GM18867 (cell line): Measurements from ENCODE around the gene CCT8L2.
"Not testable (repeated sequence)": the region's sequence is repeated elsewhere in the genome, so short reads cannot be mapped to it uniquely, and the experiment has no call there.

Experiments
- ATAC-seq: cut with Tn5 transposase; IDR thresholded peaks from one replicate; pipeline ENCODE4 v1.9.1; 2021; ENCODE audit warnings: mild to moderate bottlenecking, moderate library complexity; ENCODE audit not compliant: unreplicated experiment

The CCT8L2 gene, protein sequence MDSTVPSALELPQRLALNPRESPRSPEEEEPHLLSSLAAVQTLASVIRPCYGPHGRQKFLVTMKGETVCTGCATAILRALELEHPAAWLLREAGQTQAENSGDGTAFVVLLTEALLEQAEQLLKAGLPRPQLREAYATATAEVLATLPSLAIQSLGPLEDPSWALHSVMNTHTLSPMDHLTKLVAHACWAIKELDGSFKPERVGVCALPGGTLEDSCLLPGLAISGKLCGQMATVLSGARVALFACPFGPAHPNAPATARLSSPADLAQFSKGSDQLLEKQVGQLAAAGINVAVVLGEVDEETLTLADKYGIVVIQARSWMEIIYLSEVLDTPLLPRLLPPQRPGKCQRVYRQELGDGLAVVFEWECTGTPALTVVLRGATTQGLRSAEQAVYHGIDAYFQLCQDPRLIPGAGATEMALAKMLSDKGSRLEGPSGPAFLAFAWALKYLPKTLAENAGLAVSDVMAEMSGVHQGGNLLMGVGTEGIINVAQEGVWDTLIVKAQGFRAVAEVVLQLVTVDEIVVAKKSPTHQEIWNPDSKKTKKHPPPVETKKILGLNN

DNA sequence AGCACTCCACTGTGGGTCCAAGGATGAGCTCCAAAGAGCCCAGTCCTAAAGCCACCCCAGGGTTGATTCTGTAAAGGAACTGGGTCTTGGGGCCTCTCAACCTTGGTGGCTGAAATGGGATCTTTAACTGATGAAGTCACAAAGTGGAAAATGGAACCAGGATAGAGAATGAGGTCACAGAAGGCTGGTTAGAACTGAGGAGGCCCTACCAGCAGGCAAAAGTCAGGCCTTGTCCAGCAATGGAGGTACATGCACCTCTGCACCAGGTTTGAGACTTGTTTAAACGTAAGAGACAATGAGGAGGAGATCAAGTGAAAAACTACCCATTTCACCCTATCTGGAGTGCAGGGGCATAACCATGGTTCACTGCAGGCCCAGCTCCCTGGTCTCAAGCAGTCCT, at the start of gene CCT8L2:
CCT8L2 (minus strand) TSS at position 101 of the 400 bp plus-strand sequence. CDS start 260 bp downstream, outside the sequence.
- not testable (repeated sequence) for ATAC-seq

DNA sequence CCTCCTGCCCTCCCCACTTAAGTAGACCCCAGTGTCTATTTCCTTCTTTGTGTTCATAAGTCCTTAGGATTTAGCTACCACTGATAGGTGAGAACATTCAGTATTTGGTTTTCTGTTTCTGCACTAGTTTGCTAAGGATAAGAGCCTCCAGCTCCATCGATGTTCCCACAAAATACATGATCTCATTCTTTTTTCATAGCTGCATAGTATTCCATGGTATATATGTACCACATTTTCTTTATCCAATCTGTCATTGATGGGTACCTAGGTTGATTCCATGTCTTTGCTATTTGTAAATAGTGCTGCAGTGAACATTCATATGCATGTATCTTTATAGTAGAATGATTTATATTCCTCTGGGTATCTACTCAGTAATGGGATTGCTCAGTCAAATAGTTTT, 42.8 kb upstream of the CCT8L2 start:
- ATAC-seq: not testable (repeated sequence)

DNA sequence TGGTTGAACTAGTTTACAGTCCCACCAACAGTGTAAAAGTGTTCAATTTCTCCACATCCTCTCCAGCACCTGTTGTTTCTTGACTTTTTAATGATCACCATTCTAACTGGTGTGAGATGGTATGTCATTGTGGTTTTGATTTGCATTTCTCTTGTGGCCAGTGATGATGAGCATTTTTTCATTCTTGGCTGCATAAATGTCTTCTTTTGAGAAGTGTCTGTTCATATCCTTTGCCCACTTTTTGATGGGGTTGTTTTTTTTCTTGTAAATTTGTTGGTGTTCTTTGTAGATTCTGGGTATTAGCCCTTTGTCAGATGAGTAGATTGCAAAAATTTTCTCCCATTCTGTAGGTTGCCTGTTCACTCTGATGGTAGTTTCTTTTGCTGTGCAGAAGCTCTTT, 41.5 kb upstream of the CCT8L2 start:
- ATAC-seq: not testable (repeated sequence)

DNA sequence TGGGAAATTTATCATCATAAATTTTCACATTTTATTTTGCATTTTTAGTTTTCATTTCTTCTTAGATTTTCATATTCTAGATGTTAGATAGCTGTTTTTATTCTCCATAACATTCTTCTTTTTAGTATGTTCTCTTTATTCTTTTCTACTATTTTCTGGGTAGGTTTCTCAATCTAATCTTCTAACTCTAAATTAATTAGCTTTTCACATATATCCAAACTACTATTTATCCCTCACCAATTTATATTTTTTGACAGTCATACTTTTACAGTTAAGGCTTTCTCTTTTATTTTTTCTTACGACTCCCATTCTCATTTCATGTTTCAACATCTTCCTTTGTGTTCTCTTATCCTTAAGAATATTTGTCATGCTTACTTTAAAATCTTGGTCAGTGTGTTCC, 35.9 kb upstream of the CCT8L2 start:
- not testable (repeated sequence) for ATAC-seq

DNA sequence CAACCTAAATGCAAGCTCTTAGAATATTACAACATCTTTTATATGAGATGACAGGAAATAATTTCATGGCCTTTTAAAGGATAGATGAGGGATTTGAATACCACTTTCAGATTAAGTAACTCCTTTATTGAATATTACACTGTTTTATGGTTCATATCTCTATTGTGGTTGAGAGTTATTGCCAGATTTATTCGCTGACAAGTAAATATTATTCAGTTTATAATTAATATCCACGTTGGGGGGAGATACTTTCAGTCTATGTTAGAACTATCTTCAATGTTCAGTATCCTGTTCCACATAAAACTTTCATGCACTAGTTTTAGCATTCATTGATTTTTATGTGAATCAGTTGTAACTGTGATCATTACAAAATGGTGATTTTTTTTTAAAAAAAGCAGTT, 32.4 kb upstream of the CCT8L2 start:
- ATAC-seq: not testable (repeated sequence)

DNA sequence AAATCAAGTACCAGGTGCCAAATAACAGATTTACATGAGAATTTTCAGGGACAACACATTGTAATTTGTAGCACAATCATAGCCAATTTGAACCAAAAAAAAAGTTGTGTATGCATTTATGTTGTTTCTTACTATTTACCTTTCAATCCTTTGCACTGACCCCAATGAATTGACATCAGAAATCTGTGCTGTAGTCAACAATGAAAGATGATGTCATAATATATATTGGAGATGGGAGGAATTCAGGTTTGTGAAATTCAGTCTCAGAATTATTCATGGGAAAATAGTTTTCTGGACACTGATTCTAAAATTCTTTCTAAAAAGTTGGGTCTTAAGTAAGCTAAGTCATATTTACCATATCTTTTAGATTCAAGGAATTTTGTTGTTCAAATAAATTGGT, 31.0 kb upstream of the CCT8L2 start:
- not testable (repeated sequence) for ATAC-seq

DNA sequence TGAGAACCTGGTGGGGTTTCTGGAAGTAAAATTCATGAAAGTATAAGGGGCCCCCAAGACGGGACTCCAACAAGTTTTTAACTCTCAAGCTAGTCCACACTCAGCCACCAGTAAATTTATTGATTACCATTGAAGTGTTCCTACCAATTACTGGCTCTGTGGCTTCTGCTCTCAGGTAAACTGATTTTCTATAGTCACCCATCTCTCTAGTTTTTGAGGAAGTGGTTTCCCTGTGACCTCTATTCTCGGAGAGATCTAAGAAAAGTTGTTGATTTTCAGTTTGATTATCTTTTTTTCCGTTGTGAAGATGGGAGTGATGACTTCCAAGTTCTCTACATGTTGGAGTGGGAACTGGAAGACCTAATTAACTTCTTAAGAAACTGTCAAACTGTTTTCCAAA, 24.9 kb upstream of the CCT8L2 start:
- ATAC-seq: not testable (repeated sequence)

DNA sequence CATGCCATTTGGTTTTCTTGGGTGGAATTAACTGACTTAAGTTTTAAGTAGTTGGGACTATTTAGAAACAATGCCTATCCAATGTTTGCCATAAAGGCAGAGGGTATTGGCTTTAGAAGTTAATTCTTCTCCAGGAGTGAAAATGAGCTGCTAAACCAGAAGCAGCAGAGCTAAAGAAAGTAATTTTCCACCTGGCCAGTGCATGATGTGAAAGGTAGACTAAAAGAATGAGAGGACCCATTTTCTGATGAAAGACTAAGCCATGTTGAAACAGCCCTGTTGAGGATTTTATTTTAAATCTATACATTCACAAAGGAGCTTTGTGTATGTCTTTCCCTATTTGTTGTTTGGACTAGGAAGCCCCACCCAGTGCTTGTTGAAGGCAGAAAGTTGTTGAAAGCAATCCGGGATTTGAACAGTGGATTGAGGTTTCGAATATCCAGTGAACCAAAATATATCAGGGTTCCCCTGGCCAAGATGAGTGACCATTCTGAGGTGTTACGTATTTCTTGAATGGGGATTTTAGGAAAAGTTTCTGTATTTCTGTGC, 23.9 kb upstream of the CCT8L2 start:
- not testable (repeated sequence) for ATAC-seq

DNA sequence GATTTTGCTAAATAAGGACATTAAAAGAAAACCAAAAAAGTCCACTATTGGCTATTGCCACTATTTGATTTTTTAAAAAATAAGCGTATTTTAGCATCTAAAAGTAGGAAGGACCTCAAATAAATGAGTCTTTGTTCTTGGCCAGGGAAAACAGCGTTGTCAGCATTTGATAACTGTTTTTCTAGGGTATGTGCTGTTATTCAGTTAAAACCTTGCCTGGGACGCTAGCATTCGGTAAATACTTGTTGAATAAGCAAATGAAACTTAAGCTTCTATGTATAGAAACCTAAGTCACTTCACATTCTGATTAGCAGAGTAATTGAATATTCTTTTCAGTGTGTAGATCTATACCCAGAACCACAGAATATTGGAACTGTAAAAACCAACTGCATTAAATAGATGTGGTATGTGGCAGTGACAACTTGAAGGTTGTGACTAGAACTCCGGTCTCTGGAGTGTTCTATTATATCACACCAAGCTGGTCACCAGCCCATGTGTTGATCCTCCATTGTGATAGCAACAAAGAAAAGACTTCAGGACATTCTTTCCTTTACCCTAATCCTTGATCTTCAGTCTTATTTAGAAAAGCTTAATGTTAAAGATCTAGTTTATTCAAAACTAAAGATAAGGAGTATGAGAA, 23.1 kb upstream of the CCT8L2 start:
- not testable (repeated sequence) for ATAC-seq

DNA sequence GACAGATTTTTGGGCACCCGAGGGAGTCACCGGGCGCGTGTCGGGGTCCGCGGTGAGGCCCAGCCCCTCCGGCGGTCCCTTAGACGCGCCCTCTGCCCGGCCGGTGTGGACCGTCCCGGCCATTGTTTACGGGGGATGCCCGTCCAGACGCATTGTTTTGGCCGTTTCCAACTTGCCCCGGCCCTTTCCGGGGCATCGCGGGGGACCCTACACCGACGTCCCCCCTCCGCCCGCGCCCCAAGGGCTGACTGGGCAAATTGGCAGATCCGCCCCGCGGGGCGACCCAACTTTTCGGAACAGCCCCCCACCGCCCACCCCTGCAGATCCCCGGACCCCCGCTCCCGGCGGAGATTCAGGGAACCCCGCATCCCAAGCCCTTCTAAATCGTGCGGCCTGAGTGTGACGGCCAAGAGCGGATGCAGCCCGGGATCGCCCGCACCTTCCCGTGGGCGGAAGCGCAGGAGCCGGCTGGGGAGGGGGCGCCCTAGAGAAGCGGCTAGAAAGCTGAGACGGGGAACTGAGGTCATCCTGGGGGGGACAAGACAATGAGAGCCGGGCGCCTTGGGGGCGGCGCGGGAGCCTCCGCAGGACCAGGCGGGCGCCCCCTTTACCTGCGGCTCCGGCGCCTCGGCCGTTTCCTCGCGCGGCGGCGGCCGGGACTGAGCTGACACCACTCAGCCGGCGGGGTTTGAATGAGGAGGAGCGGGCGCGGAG, 17.1 kb upstream of the CCT8L2 start:
- no peak for ATAC-seq

DNA sequence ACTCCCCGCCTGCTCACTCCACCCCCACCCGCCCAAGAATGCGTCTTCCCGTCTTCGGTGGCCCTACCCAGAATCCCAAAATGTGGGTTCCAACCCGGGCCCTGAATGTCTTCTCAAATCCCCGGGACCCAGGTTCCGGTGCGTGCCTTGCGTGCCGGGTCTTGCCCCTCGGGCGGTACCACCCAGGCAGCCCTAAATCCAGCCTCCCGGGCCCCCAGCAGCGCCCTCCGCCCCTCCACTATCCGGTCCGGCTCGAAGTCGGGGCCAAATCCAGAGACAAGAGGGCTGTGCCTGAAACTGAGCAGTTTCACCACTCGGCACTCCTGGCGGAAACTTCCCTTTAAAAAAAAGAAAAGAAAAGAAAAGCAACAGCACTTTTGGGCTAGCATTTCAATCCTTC, 16.3 kb upstream of the CCT8L2 start:
- no peak for ATAC-seq

DNA sequence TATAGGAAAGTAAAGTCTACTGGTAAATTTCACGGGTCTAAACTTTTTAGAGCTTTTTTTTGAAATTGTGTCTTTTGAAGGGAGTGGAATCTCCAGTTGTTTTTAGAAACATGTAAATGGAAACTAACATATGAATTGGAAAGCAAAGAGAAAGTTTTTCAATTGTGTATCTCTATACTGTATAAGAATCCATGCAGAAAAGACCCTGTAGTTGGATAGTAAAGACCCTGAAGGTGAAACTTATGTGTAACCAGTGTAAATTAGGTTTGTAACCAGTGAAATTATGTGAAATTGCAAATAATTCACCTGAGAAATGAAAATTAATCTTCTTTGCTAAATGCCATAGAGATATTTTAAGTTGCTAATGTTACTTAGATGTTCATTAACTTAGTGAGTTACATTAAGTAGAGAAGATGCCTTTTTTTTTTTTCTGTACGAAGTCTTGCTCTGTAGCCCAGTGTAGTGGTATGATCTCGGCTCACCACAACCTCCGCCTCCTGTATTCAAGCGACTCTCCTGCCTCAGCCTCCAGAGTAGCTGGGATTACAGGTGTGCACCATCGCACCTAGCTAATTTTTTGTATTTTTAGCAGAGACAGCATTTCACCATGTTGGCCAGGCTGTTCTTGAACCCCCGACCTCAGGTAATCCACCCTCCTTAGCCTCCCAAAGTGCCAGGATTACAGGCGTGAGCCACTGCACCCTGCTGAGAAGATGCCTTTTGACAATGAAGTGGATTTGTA, 11.8 kb upstream of the CCT8L2 start:
- ATAC-seq: not testable (repeated sequence)

DNA sequence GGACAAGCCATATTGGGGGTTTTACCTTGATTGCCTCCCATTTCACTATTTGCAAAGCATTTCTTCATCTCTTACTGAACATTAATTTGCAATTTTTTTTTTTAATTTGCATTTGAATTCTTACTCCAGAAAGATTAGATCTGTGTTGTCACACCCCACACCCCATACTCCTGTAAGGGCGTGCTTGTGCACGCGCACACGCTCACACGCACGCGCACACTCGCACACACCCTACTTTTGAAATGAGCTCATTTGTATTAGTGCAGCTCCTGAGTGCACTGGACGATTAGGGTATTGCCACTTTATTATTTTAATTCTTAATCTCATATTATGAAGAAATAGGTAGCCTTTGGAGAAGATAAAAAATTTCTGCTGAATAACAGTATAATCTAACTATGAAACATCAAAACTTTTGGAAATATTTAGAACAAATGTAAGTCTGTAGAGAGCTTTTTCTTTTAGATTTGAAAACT, 11.2 kb upstream of the CCT8L2 start:
- not testable (repeated sequence) for ATAC-seq

DNA sequence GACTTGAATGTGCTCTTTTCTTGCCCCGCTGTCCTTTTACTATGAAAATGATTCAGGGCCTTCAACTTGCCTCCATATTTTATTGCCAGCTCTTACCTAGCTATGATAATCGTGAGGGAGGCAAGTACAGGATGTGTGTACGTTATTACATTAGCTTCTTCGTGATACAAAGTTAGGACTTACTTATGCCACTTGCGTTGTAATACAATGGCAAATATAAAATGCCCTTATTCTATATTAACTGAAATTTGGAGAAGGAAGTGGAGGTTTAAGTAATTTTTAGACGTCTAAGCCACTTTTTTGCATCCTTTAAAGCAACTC, 10.8 kb upstream of the CCT8L2 start:
- ATAC-seq: no peak

DNA sequence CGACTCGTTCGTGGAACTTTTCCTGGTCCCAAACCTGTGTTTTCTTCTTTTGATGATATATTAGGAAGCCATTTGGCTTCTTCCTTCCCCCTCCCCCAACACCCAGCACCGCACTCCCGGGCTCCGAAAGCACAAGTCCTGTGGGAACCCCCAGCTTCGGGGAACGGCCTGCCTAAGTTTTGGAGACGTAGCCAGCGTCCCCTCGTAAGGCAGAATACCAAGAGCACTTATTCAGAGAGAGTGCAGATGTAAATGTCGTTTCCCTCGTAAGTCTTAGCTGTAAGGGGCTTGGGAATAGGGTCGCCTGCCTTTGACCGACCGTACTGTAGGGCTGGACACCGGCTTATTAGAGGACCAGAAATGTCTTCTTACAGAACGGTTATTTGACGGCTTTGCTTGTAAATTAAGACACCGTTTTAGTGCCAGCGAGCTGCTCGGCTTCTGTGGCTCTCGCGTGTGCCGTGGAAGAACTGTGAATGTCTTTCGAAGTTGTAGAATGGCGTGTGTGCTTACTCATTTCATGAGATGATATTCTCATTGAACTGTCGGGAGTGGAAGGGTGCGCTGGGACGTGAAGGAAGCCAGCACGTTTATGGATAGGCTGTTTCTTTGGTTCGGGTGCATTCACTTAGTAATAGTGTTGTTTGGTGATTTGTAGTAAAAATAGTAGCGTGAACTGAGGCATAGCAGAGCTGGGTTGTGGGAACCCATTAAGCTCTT, 10.3 kb upstream of the CCT8L2 start:
- ATAC-seq: not testable (repeated sequence)

DNA sequence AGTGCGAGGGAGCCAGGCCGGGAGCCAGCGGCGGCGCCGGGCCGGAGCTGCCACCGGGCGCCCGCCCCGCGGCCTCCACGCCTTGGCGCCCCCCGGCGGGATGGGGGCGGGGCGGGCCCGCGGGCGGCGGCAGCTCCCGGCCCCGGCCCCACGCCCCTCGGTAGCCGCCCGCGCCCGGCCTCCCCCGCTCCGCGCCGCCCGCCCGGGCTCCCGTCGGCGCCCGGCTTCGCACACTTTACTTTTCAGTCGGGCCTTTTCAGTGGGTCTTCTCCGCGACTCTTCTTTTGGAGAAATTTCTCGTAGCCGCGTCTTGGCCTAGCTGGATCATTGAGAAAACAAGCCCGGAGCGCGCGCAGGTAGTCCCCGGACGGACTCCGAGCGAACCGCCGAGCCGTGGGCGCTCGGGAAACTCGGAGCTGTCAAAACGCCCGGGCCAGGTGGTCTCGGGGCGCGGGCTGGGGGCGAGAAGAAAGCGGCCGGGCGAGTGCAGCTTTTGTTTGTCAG, 9.7 kb upstream of the CCT8L2 start:
- not testable (repeated sequence) for ATAC-seq

DNA sequence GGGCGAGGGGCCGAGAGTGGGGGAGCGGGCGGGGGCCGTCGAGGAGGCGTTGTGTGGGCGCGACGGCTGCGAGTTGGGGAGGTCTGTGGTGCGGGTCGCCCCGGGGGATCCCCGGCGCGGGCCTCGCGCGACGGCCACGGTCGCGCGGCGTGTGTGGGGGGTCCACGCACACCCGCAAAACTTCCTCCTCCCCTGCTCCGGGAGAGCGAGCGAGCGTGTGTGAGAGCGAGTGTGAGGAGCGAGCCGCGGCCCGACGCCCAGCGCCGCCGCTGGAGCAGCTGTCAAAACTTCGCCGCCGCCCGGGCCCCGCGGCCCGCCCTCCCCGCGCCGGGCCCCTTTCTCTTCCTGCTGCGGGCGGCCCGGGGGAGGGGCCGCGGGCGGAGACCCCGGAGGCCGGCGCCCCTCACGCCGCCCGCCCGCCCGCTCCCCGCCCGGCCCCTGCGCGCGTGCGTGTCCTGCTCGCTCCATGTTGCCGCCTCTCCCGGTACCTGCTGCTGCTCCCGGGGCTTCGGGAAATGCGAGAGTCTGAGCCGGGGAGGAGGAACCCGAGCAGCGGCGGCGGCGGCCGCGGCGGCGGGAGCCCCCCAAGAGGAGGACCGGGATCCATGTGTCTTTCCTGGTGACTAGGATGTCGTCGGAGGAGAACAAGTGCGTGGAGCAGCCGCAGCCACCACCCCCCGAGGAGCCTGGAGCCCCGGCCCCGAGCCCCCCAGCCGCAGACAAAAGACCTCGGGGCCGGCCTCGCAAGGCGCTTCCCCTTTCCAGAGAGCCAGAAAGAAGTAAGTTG, 9.0 kb upstream of the CCT8L2 start:
- no peak for ATAC-seq

DNA sequence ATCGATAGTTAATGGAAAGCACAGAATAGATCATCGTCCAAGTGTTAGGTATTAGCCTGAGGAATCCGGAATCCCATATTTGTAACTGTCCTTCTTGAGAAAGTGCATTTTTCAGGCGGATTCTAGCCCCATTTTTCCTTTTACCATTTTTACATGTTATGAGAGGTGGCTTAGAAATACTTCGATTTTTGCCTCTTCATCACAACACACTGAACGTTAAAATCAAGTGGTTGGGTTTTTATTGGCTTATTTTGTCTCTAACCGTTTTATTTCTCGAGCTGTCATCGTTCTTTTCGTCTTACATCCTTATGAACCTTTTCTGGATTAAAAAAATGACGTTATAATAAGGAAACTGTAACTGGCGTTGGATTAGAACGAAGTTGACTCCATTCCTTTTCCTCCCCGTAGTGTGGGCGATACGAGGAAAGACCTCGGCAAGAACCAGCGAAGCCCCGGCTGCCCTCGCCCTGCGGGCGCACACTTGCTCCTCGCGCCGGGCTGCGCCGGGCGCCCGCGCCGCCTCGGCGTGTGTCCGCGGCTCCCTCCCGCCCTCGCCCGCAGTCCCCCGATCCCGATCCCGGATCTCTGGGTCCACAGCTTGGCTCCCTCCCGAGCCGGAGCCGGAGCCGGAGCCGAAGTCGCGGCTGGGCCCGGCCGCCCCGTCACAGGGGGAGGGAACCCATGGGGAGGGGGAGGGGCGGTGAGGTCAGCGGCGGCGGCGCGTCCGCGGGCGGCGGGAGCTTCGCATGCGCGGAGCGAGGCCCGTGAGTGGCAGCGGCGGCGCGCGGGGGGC, 8.2 kb upstream of the CCT8L2 start:
- ATAC-seq: not testable (repeated sequence)
